Keratinocyte (primary cell): ENCODE results near the gene ZNF488.

Source experiments
- CTCF ChIP-seq, 3 experiments: IDR thresholded peaks in 1 of 3; conservative IDR thresholded peaks in 1 of 3; optimal IDR thresholded peaks in 1 of 3; 2 replicates in 2 of 3; 3 replicates in 1 of 3; pipeline versions ENCODE3 to v1.5.1; 2011; ENCODE audit warnings: low read length in 3 of 3, mild to moderate bottlenecking in 3 of 3, moderate library complexity in 2 of 3, control low read depth in 1 of 3, inconsistent platforms in 1 of 3; ENCODE audit not compliant: insufficient read depth in 2 of 3; ENCODE audit errors: extremely low read depth in 1 of 3
- EZH2 ChIP-seq: IDR thresholded peaks from one replicate; pipeline ENCODE4 v1.6.1; 2012; ENCODE audit warnings: inconsistent platforms, mild to moderate bottlenecking, low read length, moderate library complexity

- TF ChIP-seq CTCF (optimal IDR thresholded peaks at IDR 0.05 in 1 of 3, IDR thresholded peaks at IDR 0.05 in 1 of 3, conservative IDR thresholded peaks at IDR 0.05 in 1 of 3; ENCODE audit: extremely low read depth in 1 of 3, insufficient read depth in 2 of 3, low read length in 3 of 3) (no peak), EZH2 (no peak)
Observed at GRCh38 chr10:47379445-47379785, 4.7 kb downstream of the ZNF488 start.
